Transverse colon (tissue), 4 donors: ENCODE results near the gene TECTA. TPM values are rescaled to one million over a fixed set of nuclear protein-coding genes. Genes with fewer than 3 reads are reported as not detected.
"Not testable (repeated sequence)": the region's sequence is repeated elsewhere in the genome, so short reads cannot be mapped to it uniquely, and the experiment has no call there.

Experiments
- DNase-seq: peaks from one replicate; pipeline ENCODE4 v3.0.0-alpha.2; 2019
- H3K27ac ChIP-seq, 4 donors: fragments of 200-600 bp; sonication (generic); 2 replicates each; pipeline ENCODE4 v1.5.1; 2016 to 2018; ENCODE audit warnings: inconsistent platforms in 4 of 4
- H3K27me3 ChIP-seq: fragments of 200-600 bp; sonication (generic); 2 replicates; pipeline ENCODE4 v1.5.1; 2017; ENCODE audit warnings: inconsistent platforms
- H3K36me3 ChIP-seq, 4 donors: fragments of 200-600 bp; sonication (generic); 2 replicates each; pipeline ENCODE4 v1.5.1; 2017 to 2019; ENCODE audit warnings: inconsistent platforms in 4 of 4
- H3K4me1 ChIP-seq, 4 donors: fragments of 200-600 bp; sonication (generic); 2 replicates each; pipeline ENCODE4 v1.5.1; 2017 to 2020; ENCODE audit warnings: inconsistent platforms in 4 of 4
- H3K4me3 ChIP-seq, 4 donors: fragments of 200-600 bp; sonication (generic); 1 replicate in 1 of 4; 2 replicates in 3 of 4; pipeline versions ENCODE4 v1.5.1 to v1.6.1; 2017 to 2019; ENCODE audit warnings: inconsistent platforms in 4 of 4
- H3K9me3 ChIP-seq, 2 donors: fragments of 200-600 bp; sonication (generic); 2 replicates each; pipeline ENCODE4 v1.5.1; 2017 to 2019; ENCODE audit warnings: inconsistent platforms in 2 of 2
- EP300 ChIP-seq: sonication (generic); formaldehyde crosslinking; IDR thresholded peaks from one replicate; pipeline ENCODE4 v1.6.1; 2017; ENCODE audit warnings: antibody characterized with exemption, low read depth
- POLR2A ChIP-seq: fragments of 450-650 bp; IDR thresholded peaks from one replicate; pipeline ENCODE4 v1.6.1; 2016; ENCODE audit warnings: antibody characterized with exemption, mild to moderate bottlenecking, moderate library complexity
- POLR2AphosphoS5 ChIP-seq, 3 donors: sonication (generic); formaldehyde crosslinking; IDR thresholded peaks; one replicate each; pipeline ENCODE4 v1.6.1; 2016; ENCODE audit warnings: antibody characterized with exemption in 3 of 3
- whole genome bisulfite sequencing, 2 donors: methylation state at CpG; one replicate each; pipeline ENCODE4 v1.1.5; 2018; ENCODE audit warnings: low coverage in 1 of 2; 5-methylcytosine and 5-hydroxymethylcytosine counted together
- in situ Hi-C, 4 donors: fragments of 200-750 bp; cut with MboI; loops; one replicate each; pipeline versions ENCODE4 v1.15.0 to v1.15.1; 2017; ENCODE audit warnings: low sequenced_read_pairs in 3 of 4, low pct_ligation_motif_present in 1 of 4, low pct_unique_long_range_greater_than_20kb in 1 of 4
- intact Hi-C: fragments of 100-400 bp; cut with DNase I; formaldehyde crosslinking; loops from one replicate; pipeline ENCODE4 v1.15.1; 2023; ENCODE audit warnings: low total_unique reads
- total RNA-seq, 4 donors: library from RNA; depleted of rRNA; stranded (reverse); fragments of >200 nt; gene quantifications; one replicate each; pipeline ENCODE4 v1.1.0, GENCODE V29; 2016
- TF ChIP-seq, protein P1 (sequence below), 5 experiments: fragments of 200-600 bp in 3 of 5; fragments of 450-650 bp in 2 of 5; sonication (generic) in 3 of 5; IDR thresholded peaks; 1 replicate in 2 of 5; 2 replicates in 3 of 5; pipeline ENCODE4 v1.5.1; 2016 to 2017; ENCODE audit warnings: antibody characterized with exemption in 5 of 5, inconsistent platforms in 3 of 5, mild to moderate bottlenecking in 2 of 5, moderate library complexity in 1 of 5

Gene TECTA
- total RNA-seq, 4 donors from 2014 or later: 0.20 to 1.1 (median 0.44) TPM

- no peak for DNase-seq
- H3K27ac ChIP-seq: no peak overlapping the region
- no peaks in the 10 kb centered on the region for H3K36me3 ChIP-seq
- 40 to 50% methylated on average over 3 to 12 of the region's 12 CpGs for WGBS, 2 donors
- TF ChIP-seq POLR2A (no peak), POLR2AphosphoS5 (IDR thresholded peaks at IDR 0.05) (no peak), EP300 (no peak)
- TF ChIP-seq, protein P1, sequence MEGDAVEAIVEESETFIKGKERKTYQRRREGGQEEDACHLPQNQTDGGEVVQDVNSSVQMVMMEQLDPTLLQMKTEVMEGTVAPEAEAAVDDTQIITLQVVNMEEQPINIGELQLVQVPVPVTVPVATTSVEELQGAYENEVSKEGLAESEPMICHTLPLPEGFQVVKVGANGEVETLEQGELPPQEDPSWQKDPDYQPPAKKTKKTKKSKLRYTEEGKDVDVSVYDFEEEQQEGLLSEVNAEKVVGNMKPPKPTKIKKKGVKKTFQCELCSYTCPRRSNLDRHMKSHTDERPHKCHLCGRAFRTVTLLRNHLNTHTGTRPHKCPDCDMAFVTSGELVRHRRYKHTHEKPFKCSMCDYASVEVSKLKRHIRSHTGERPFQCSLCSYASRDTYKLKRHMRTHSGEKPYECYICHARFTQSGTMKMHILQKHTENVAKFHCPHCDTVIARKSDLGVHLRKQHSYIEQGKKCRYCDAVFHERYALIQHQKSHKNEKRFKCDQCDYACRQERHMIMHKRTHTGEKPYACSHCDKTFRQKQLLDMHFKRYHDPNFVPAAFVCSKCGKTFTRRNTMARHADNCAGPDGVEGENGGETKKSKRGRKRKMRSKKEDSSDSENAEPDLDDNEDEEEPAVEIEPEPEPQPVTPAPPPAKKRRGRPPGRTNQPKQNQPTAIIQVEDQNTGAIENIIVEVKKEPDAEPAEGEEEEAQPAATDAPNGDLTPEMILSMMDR (IDR thresholded peaks at IDR 0.05): no peak
- in situ Hi-C loops (no loop called here), intact Hi-C loops (no loop called here)
- no peak overlapping the region for H3K4me3 ChIP-seq
- H3K4me1 ChIP-seq: peaks cover 0 to 6% (median 0%) of the 10 kb centered on the region in 4 donors
- H3K27me3 ChIP-seq: peaks cover 24% of the 10 kb centered on the region
- no peaks in the 10 kb centered on the region for H3K9me3 ChIP-seq
Observed at GRCh38 chr11:121237686-121238658, 136.9 kb downstream of the TECTA start.

- TF ChIP-seq POLR2A (no peak), POLR2AphosphoS5 (IDR thresholded peaks at IDR 0.05) (no peak), EP300 (no peak)
- TF ChIP-seq, protein P1 (IDR thresholded peaks at IDR 0.05): no peak
- Histone ChIP-seq H3K27me3 (peaks cover 20% of the 10 kb centered on the region), H3K4me1 (peaks cover 0 to 6% (median 0%) of the 10 kb centered on the region in 4 donors), H3K9me3 (no peaks in the 10 kb centered on the region), H3K36me3 (no peaks in the 10 kb centered on the region), H3K27ac (no peak overlapping the region), H3K4me3 (no peak overlapping the region)
- intact Hi-C loops (no loop called here), in situ Hi-C loops (no loop called here)
- DNase-seq: no peak
Observed at GRCh38 chr11:121238956-121239355, 137.9 kb downstream of the TECTA start.

DNA sequence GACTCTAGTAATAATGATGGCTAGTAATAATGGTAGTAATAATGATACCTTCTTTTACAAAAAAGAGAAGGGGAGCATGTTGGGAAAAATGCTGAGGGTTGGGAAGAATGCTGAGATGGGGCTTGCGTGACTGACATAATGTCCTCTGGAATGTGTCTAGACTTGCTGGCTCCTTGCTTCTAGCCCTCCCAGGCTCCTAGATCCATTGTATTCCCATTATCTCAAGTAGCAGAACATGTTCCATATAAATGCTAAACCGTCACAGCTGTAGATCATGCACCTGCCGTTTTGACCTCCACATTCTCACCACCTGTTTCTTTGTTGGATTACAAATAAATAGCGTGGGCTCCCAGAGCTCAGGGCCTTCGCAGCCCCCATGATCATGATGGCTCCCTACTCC is 139.0 kb downstream of the TECTA start:
- not testable (repeated sequence) for H3K27ac ChIP-seq, H3K36me3 ChIP-seq, H3K4me1 ChIP-seq, H3K9me3 ChIP-seq, H3K4me3 ChIP-seq, DNase-seq
- intact Hi-C loops: loop anchor here (10.0 kb wide), 1 partner anchor 355 kb away; no protein-coding TSS in a partner anchor
- in situ Hi-C loops: loop anchor here in 1 of 4 donors (10.0 kb wide), 1 partner anchor 355 kb away; no protein-coding TSS in a partner anchor
- WGBS, 2 donors: 69 to 80% methylated on average over 1 to 5 of the region's 5 CpGs
- H3K27me3 ChIP-seq: peaks cover 19% of the 10 kb centered on the region

DNA sequence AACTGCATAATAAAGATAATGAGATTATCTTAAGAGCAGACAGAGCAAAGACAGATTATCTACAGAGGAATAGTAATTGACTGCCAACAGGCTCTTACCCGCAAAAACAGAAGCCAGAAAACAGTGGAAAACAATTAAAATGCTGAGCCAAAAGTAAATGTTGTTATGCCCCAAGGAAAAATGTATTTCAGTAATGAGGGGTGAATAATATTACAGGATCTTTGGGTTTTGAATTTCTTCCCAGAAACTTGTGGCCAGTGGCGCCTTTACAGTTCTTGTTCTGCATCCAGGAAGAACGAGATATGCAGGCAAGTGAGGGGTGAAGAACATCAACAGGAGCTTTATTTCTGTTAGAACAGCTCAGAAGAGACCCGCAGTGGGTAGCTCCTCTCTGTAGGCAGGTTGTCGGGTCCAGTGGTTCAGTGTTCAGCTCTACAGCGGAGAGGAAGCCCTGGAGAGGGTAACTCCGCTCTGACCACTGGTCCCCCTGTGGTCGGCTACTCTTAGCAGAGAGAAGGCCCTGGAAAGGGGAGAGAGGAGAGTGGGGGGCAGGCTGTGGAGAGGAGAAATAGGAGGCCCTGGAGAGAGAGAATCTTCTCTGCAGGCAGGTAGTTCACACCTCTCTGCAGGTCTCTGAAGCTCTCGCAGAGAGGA is 139.7 kb downstream of the TECTA start:
- Histone ChIP-seq H3K27me3 (peaks cover 19% of the 10 kb centered on the region), H3K27ac (no peak overlapping the region), H3K4me1 (peaks cover 0 to 6% (median 0%) of the 10 kb centered on the region in 4 donors), H3K36me3 (no peaks in the 10 kb centered on the region), H3K4me3 (no peak overlapping the region), H3K9me3 (no peaks in the 10 kb centered on the region)
- in situ Hi-C loops: loop anchor here in 1 of 4 donors (10.0 kb wide), 1 partner anchor 354 kb away; no protein-coding TSS in a partner anchor
- WGBS, 2 donors: 68 to 87% methylated on average over 3 to 9 of the region's 9 CpGs
- no peak for TF ChIP-seq POLR2AphosphoS5 (IDR thresholded peaks at IDR 0.05)
- TF ChIP-seq POLR2A: no peak
- TF ChIP-seq, protein P1 (IDR thresholded peaks at IDR 0.05): no peak
- TF ChIP-seq EP300: no peak
- intact Hi-C loops: loop anchor here (10.0 kb wide), 1 partner anchor 354 kb away; no protein-coding TSS in a partner anchor
- DNase-seq: no peak

Other genes with a start within 250 kb of the TECTA start
- gene TBCEL, start 77.1 kb upstream of the TECTA start, total RNA-seq: 10 to 100 TPM in 2 of 4 donors, 1 to 10 TPM in 2; 7.2 to 16.5 (median 10.5) TPM
- gene SC5D, start 191.5 kb downstream of the TECTA start, total RNA-seq: 10 to 100 TPM; 12.9 to 31.5 (median 20.3) TPM